Measurements from ENCODE around the gene SWI5.
A peak's percentile ranks its signal among the peaks of the same experiment; 100 is the strongest.
"Not testable (repeated sequence)": the region's sequence is repeated elsewhere in the genome, so short reads cannot be mapped to it uniquely, and the experiment has no call there.

The SWI5 gene

GRCh38 chr9:128276574-128277270, 646 bp downstream of the SWI5 start:
- Histone ChIP-seq H3K4me1 (ENCODE audit: control insufficient read depth in 5 of 5, insufficient read depth in 5 of 5, low read length in 5 of 5) (peaks cover 1 to 42% (median 31%) of the 10 kb centered on the region in 5 donors), H3K4me3 (ENCODE audit: low read depth in 1 of 5, low read length in 5 of 5) (peak overlapping the region; percentile 85 to 97 (median 88)), H3K27me3 (ENCODE audit: control insufficient read depth in 5 of 5, insufficient read depth in 4 of 5, low read length in 5 of 5) (no peaks in the 10 kb centered on the region), H3K9me3 (ENCODE audit: control insufficient read depth in 5 of 5, low read length in 5 of 5) (no peaks in the 10 kb centered on the region), H3K9ac (ENCODE audit: low read length in 5 of 5) (peak overlapping the region; percentile 38 to 92 (median 90)), H3K27ac (ENCODE audit: low read depth, low read length) (peak overlapping the region; percentile 80), H3K36me3 (ENCODE audit: control insufficient read depth in 5 of 5, insufficient read depth in 5 of 5, low read length in 5 of 5) (peaks cover 0 to 15% (median 12%) of the 10 kb centered on the region in 5 donors)

GRCh38 chr9:128279088-128280073, 3.3 kb downstream of the SWI5 start:
- peaks cover 1 to 35% (median 25%) of the 10 kb centered on the region in 5 donors for H3K4me1 ChIP-seq (ENCODE audit: control insufficient read depth in 5 of 5, insufficient read depth in 5 of 5, low read length in 5 of 5)
- not testable (repeated sequence) for H3K27ac ChIP-seq (ENCODE audit: low read depth, low read length); H3K9me3 ChIP-seq (ENCODE audit: control insufficient read depth in 5 of 5, low read length in 5 of 5); H3K9ac ChIP-seq (ENCODE audit: low read length in 5 of 5); H3K36me3 ChIP-seq (ENCODE audit: control insufficient read depth in 5 of 5, insufficient read depth in 5 of 5, low read length in 5 of 5); H3K27me3 ChIP-seq (ENCODE audit: control insufficient read depth in 5 of 5, insufficient read depth in 4 of 5, low read length in 5 of 5)
- peak overlapping the region in 1 of 5 donors; percentile 11 for H3K4me3 ChIP-seq (ENCODE audit: low read depth in 1 of 5, low read length in 5 of 5)

GRCh38 chr9:128280084-128280622, 4.1 kb downstream of the SWI5 start:
- Histone ChIP-seq H3K27me3 (ENCODE audit: control insufficient read depth in 5 of 5, insufficient read depth in 4 of 5, low read length in 5 of 5) (no peaks in the 10 kb centered on the region), H3K4me1 (ENCODE audit: control insufficient read depth in 5 of 5, insufficient read depth in 5 of 5, low read length in 5 of 5) (peaks cover 0 to 27% (median 17%) of the 10 kb centered on the region in 5 donors), H3K4me3 (ENCODE audit: low read depth in 1 of 5, low read length in 5 of 5) (no peak overlapping the region), H3K36me3 (ENCODE audit: control insufficient read depth in 5 of 5, insufficient read depth in 5 of 5, low read length in 5 of 5) (peaks cover 0 to 3% (median 1%) of the 10 kb centered on the region in 5 donors), H3K9ac (ENCODE audit: low read length in 5 of 5) (no peak overlapping the region), H3K9me3 (ENCODE audit: control insufficient read depth in 5 of 5, low read length in 5 of 5) (no peaks in the 10 kb centered on the region), H3K27ac (ENCODE audit: low read depth, low read length) (no peak overlapping the region)

GRCh38 chr9:128282500-128282899, 6.4 kb downstream of the SWI5 start:
- Histone ChIP-seq H3K36me3 (ENCODE audit: control insufficient read depth in 5 of 5, insufficient read depth in 5 of 5, low read length in 5 of 5) (peaks cover 0 to 21% (median 17%) of the 10 kb centered on the region in 5 donors), H3K4me3 (ENCODE audit: low read depth in 1 of 5, low read length in 5 of 5) (no peak overlapping the region), H3K9me3 (ENCODE audit: control insufficient read depth in 5 of 5, low read length in 5 of 5) (no peaks in the 10 kb centered on the region), H3K27ac (ENCODE audit: low read depth, low read length) (no peak overlapping the region), H3K4me1 (ENCODE audit: control insufficient read depth in 5 of 5, insufficient read depth in 5 of 5, low read length in 5 of 5) (peaks cover 0 to 14% (median 3%) of the 10 kb centered on the region in 5 donors), H3K9ac (ENCODE audit: low read length in 5 of 5) (no peak overlapping the region), H3K27me3 (ENCODE audit: control insufficient read depth in 5 of 5, insufficient read depth in 4 of 5, low read length in 5 of 5) (no peaks in the 10 kb centered on the region)

GRCh38 chr9:128285033-128285784, 9.1 kb downstream of the SWI5 start:
- H3K36me3 ChIP-seq (ENCODE audit: control insufficient read depth in 5 of 5, insufficient read depth in 5 of 5, low read length in 5 of 5), result peaks cover 0 to 35% (median 29%) of the 10 kb centered on the region in 5 donors
- H3K4me1 ChIP-seq (ENCODE audit: control insufficient read depth in 5 of 5, insufficient read depth in 5 of 5, low read length in 5 of 5), result peaks cover 0 to under 1% (median 0%) of the 10 kb centered on the region in 5 donors
- no peak overlapping the region for H3K9ac ChIP-seq (ENCODE audit: low read length in 5 of 5)
- H3K9me3 ChIP-seq (ENCODE audit: control insufficient read depth in 5 of 5, low read length in 5 of 5), result no peaks in the 10 kb centered on the region
- H3K27ac ChIP-seq (ENCODE audit: low read depth, low read length), result no peak overlapping the region
- H3K4me3 ChIP-seq (ENCODE audit: low read depth in 1 of 5, low read length in 5 of 5), result no peak overlapping the region
- no peaks in the 10 kb centered on the region for H3K27me3 ChIP-seq (ENCODE audit: control insufficient read depth in 5 of 5, insufficient read depth in 4 of 5, low read length in 5 of 5)

- H3K36me3 ChIP-seq (ENCODE audit: control insufficient read depth in 5 of 5, insufficient read depth in 5 of 5, low read length in 5 of 5), result peaks cover 0 to 35% (median 29%) of the 10 kb centered on the region in 5 donors
- H3K4me1 ChIP-seq (ENCODE audit: control insufficient read depth in 5 of 5, insufficient read depth in 5 of 5, low read length in 5 of 5), result no peaks in the 10 kb centered on the region
- no peaks in the 10 kb centered on the region for H3K9me3 ChIP-seq (ENCODE audit: control insufficient read depth in 5 of 5, low read length in 5 of 5)
- no peak overlapping the region for H3K27ac ChIP-seq (ENCODE audit: low read depth, low read length)
- H3K4me3 ChIP-seq (ENCODE audit: low read depth in 1 of 5, low read length in 5 of 5), result no peak overlapping the region
- no peaks in the 10 kb centered on the region for H3K27me3 ChIP-seq (ENCODE audit: control insufficient read depth in 5 of 5, insufficient read depth in 4 of 5, low read length in 5 of 5)
- H3K9ac ChIP-seq (ENCODE audit: low read length in 5 of 5), result no peak overlapping the region
Observed at GRCh38 chr9:128286440-128286839, 10.4 kb downstream of the SWI5 start.

GRCh38 chr9:128288273-128289004, 12.4 kb downstream of the SWI5 start:
- Histone ChIP-seq H3K9me3 (ENCODE audit: control insufficient read depth in 5 of 5, low read length in 5 of 5) (no peaks in the 10 kb centered on the region), H3K4me1 (ENCODE audit: control insufficient read depth in 5 of 5, insufficient read depth in 5 of 5, low read length in 5 of 5) (no peaks in the 10 kb centered on the region), H3K36me3 (ENCODE audit: control insufficient read depth in 5 of 5, insufficient read depth in 5 of 5, low read length in 5 of 5) (peaks cover 0 to 35% (median 29%) of the 10 kb centered on the region in 5 donors), H3K27me3 (ENCODE audit: control insufficient read depth in 5 of 5, insufficient read depth in 4 of 5, low read length in 5 of 5) (no peaks in the 10 kb centered on the region), H3K9ac (ENCODE audit: low read length in 5 of 5) (no peak overlapping the region), H3K27ac (ENCODE audit: low read depth, low read length) (no peak overlapping the region), H3K4me3 (ENCODE audit: low read depth in 1 of 5, low read length in 5 of 5) (no peak overlapping the region)

- H3K36me3 ChIP-seq (ENCODE audit: control insufficient read depth in 5 of 5, insufficient read depth in 5 of 5, low read length in 5 of 5), result peaks cover 0 to 15% (median 14%) of the 10 kb centered on the region in 5 donors
- no peak overlapping the region for H3K27ac ChIP-seq (ENCODE audit: low read depth, low read length)
- no peak overlapping the region for H3K4me3 ChIP-seq (ENCODE audit: low read depth in 1 of 5, low read length in 5 of 5)
- H3K9me3 ChIP-seq (ENCODE audit: control insufficient read depth in 5 of 5, low read length in 5 of 5), result no peaks in the 10 kb centered on the region
- peaks cover 0 to 4% (median 0%) of the 10 kb centered on the region in 5 donors for H3K4me1 ChIP-seq (ENCODE audit: control insufficient read depth in 5 of 5, insufficient read depth in 5 of 5, low read length in 5 of 5)
- H3K27me3 ChIP-seq (ENCODE audit: control insufficient read depth in 5 of 5, insufficient read depth in 4 of 5, low read length in 5 of 5), result no peaks in the 10 kb centered on the region
- no peak overlapping the region for H3K9ac ChIP-seq (ENCODE audit: low read length in 5 of 5)
Observed at GRCh38 chr9:128292009-128292408, 15.9 kb downstream of the SWI5 start.

- Histone ChIP-seq H3K36me3 (ENCODE audit: control insufficient read depth in 5 of 5, insufficient read depth in 5 of 5, low read length in 5 of 5) (peaks cover 0 to 13% (median 11%) of the 10 kb centered on the region in 5 donors), H3K9me3 (ENCODE audit: control insufficient read depth in 5 of 5, low read length in 5 of 5) (no peaks in the 10 kb centered on the region), H3K9ac (ENCODE audit: low read length in 5 of 5) (no peak overlapping the region), H3K27ac (ENCODE audit: low read depth, low read length) (no peak overlapping the region), H3K27me3 (ENCODE audit: control insufficient read depth in 5 of 5, insufficient read depth in 4 of 5, low read length in 5 of 5) (no peaks in the 10 kb centered on the region), H3K4me3 (ENCODE audit: low read depth in 1 of 5, low read length in 5 of 5) (no peak overlapping the region), H3K4me1 (ENCODE audit: control insufficient read depth in 5 of 5, insufficient read depth in 5 of 5, low read length in 5 of 5) (peaks cover 0 to 4% (median 0%) of the 10 kb centered on the region in 5 donors)
Observed at GRCh38 chr9:128293091-128293490, 17.0 kb downstream of the SWI5 start.

Data from subcutaneous abdominal adipose tissue (tissue), 5 donors.